HepG2 (cell line): Measurements from ENCODE around the gene CTNNBL1. TPM values are rescaled to one million over a fixed set of nuclear protein-coding genes. Genes with fewer than 3 reads are reported as not detected.

Experiments
- ATAC-seq: fragments of 200-7000 bp; cut with Tn5 transposase; 3 replicates; pipeline ENCODE4 v1.9.1; 2020; ENCODE audit warnings: mild to moderate bottlenecking, moderate library complexity
- BruUV-seq: library from RNA; stranded (reverse); fragments of 400-500 nt; replicated peaks from 2 replicates; lab custom pipeline; 2021; lab: Mats Ljungman, UMichigan
- CTCF ChIA-PET: fragments of 300-600 bp; formaldehyde crosslinking; extraction: SDS; loops from one replicate; lab custom pipeline; 2021; ENCODE audit warnings: low total read pairs, inconsistent platforms, low intra/inter-chr PET ratio; lab: Yijun Ruan, JAX
- POLR2A ChIA-PET: fragments of 350-600 bp; sonication (Branson Sonifier 250); formaldehyde crosslinking; loops from one replicate; lab custom pipeline; 2020; ENCODE audit warnings: antibody characterized with exemption, inconsistent platforms; lab: Yijun Ruan, JAX
- DNase-seq: peaks from one replicate; pipeline ENCODE4 v3.0.0-alpha.2; 2015; ENCODE audit warnings: low spot score
- FAIRE-seq: peaks from 3 replicates; lab custom pipeline; 2011; peaks lifted over from hg19 to GRCh38; lab: Jason Lieb, UNC
- H2AFZ ChIP-seq: one replicate; pipeline ENCODE4 v1.6.1; 2011; ENCODE audit warnings: low read length, inconsistent platforms
- H3K27ac ChIP-seq: fragments of 300-600 bp; 3 replicates; pipeline ENCODE4 v1.8.0; 2011; ENCODE audit warnings: mixed run types, mild to moderate bottlenecking, mixed read lengths, low read length, inconsistent platforms; ENCODE audit not compliant: insufficient read depth; ENCODE audit errors: extremely low read length
- H3K27me3 ChIP-seq, 2 experiments: fragments of 200-600 bp in 1 of 2; 2 replicates in 1 of 2; 3 replicates in 1 of 2; pipeline versions ENCODE4 v1.6.0 to v1.8.0; 2011; ENCODE audit warnings: low read length in 2 of 2, mild to moderate bottlenecking in 2 of 2, moderate library complexity in 2 of 2, inconsistent platforms in 1 of 2; ENCODE audit not compliant: insufficient read depth in 2 of 2, control insufficient read depth in 1 of 2
- H3K36me3 ChIP-seq, 2 experiments: fragments of 200-600 bp in 1 of 2; replicated peaks in 1 of 2; 2 replicates in 1 of 2; 3 replicates in 1 of 2; pipeline versions ENCODE4 v1.5.1 to v1.8.0; 2011; ENCODE audit warnings: low read length in 2 of 2, inconsistent platforms in 1 of 2; ENCODE audit not compliant: insufficient read depth in 2 of 2, control insufficient read depth in 1 of 2
- H3K4me1 ChIP-seq: 2 replicates; pipeline ENCODE4 v1.5.1; 2012; ENCODE audit warnings: low read length, inconsistent platforms; ENCODE audit not compliant: insufficient read depth
- H3K4me2 ChIP-seq: 2 replicates; pipeline ENCODE4 v1.6.0; 2011; ENCODE audit warnings: low read depth, low read length, inconsistent platforms
- H3K4me3 ChIP-seq, 3 experiments: fragments of 200-600 bp in 1 of 3; sonication (generic), shearing (Covaris generic) in 1 of 3; replicated peaks in 1 of 3; 2 replicates each; pipeline ENCODE4 v1.5.1; 2011 to 2016; ENCODE audit warnings: low read length in 3 of 3, inconsistent platforms in 2 of 3, low read depth in 2 of 3, mild to moderate bottlenecking in 2 of 3, control low read depth in 1 of 3, mixed read lengths in 1 of 3; ENCODE audit not compliant: insufficient read depth in 1 of 3
- H3K79me2 ChIP-seq: one replicate; pipeline ENCODE4 v1.6.1; 2011; ENCODE audit warnings: low read length, inconsistent platforms; ENCODE audit not compliant: insufficient read depth
- H3K9ac ChIP-seq: 2 replicates; pipeline ENCODE4 v1.6.0; 2011; ENCODE audit warnings: mild to moderate bottlenecking, low read depth, low read length, inconsistent platforms; ENCODE audit not compliant: insufficient read depth
- H3K9me3 ChIP-seq: 2 replicates; pipeline ENCODE4 v1.5.1; 2012; ENCODE audit warnings: mild to moderate bottlenecking, low read length
- H4K20me1 ChIP-seq: 2 replicates; pipeline ENCODE4 v1.6.0; 2011; ENCODE audit warnings: inconsistent platforms, mild to moderate bottlenecking, low read length, moderate library complexity; ENCODE audit not compliant: insufficient read depth
- DR1 ChIP-seq: sonication (generic); formaldehyde crosslinking; IDR thresholded peaks from 2 replicates; pipeline ENCODE4 v1.8.0; 2021; ENCODE audit warnings: mild to moderate bottlenecking, missing genetic modification reagents, inconsistent platforms
- HOXA5 ChIP-seq: sonication (generic); formaldehyde crosslinking; IDR thresholded peaks from 2 replicates; pipeline ENCODE4 v1.4.0; 2020; ENCODE audit warnings: missing genetic modification reagents
- MIXL1 ChIP-seq: IDR thresholded peaks from 2 replicates; pipeline ENCODE4 v1.6.1; 2016
- SNAPC4 ChIP-seq: sonication (generic); formaldehyde crosslinking; IDR thresholded peaks from 2 replicates; pipeline ENCODE4 v1.4.0; 2020; ENCODE audit warnings: mild to moderate bottlenecking, missing genetic modification reagents
- SOX5 ChIP-seq: IDR thresholded peaks from 2 replicates; pipeline ENCODE4 v1.6.1; 2016; ENCODE audit warnings: borderline replicate concordance
- ZNF552 ChIP-seq: sonication (generic); formaldehyde crosslinking; IDR thresholded peaks from 2 replicates; pipeline ENCODE4 v1.9.0; 2022; ENCODE audit warnings: missing genetic modification reagents, mild to moderate bottlenecking, borderline replicate concordance
- WGBS: methylation state at CpG from one replicate; pipeline ENCODE4 v1.1.6; 2017; ENCODE audit warnings: low lambda C conversion rate; 5-methylcytosine and 5-hydroxymethylcytosine counted together
- in situ Hi-C: cut with HindIII; loops from 2 replicates; pipeline ENCODE4 v1.10.0; 2017; ENCODE audit warnings: low pct_unique_long_range_greater_than_20kb; ENCODE audit not compliant: extremely low pct_ligation_motif_present
- intact Hi-C: fragments of 100-400 bp; cut with micrococcal nuclease; formaldehyde crosslinking; loops from one replicate; pipeline ENCODE4 v1.10.0; 2022; ENCODE audit not compliant: unreplicated experiment
- polyA plus RNA-seq, 8 experiments: library from polyadenylated mRNA; depleted of rRNA in 3 of 8; stranded (reverse) in 7 of 8; unstranded in 1 of 8; fragments of >200 nt; fragmentation: Illumina TruSeq in 4 of 8; extraction: Trizol in 4 of 8; gene quantifications; 2 replicates each; pipeline versions ENCODE4 v1.2.1 to v1.2.3, GENCODE V29; 2011 to 2016; ENCODE audit warnings: low read depth in 4 of 8, missing spikeins in 1 of 8, mixed read lengths in 1 of 8; ENCODE audit not compliant: insufficient read depth in 1 of 8
- total RNA-seq, 5 experiments: library from RNA; depleted of rRNA; stranded (reverse); fragments of >200 nt; fragmentation: Illumina TruSeq; extraction: Trizol; gene quantifications; 2 replicates each; pipeline ENCODE4 v1.2.3, GENCODE V29; 2016; ENCODE audit warnings: low read depth in 1 of 5
- TF ChIP-seq, protein P1 (sequence below): IDR thresholded peaks from 2 replicates; pipeline ENCODE4 v1.6.1; 2016; ENCODE audit warnings: mild to moderate bottlenecking, missing biosample characterization, missing genetic modification reagents
- TF ChIP-seq, protein P2 (sequence below): IDR thresholded peaks from 2 replicates; pipeline ENCODE4 v1.6.1; 2018; ENCODE audit warnings: missing genetic modification reagents, mild to moderate bottlenecking, missing compliant biosample characterization

The CTNNBL1 gene
- total and polyA plus RNA-seq, 2 of the 13 experiments (the other 11 are each of a cell fraction or from before 2014, with no cell fraction given) = 49.3 to 94.6 TPM

GRCh38 chr20:37873884-37874283, 180.1 kb downstream of the CTNNBL1 start (continued):
- TF ChIP-seq SNAPC4 (CRISPR knock-in tag) = no peak

GRCh38 chr20:37875460-37876175, 181.8 kb downstream of the CTNNBL1 start:
- no peak for DNase-seq
- Histone ChIP-seq H3K27me3 (no peaks in the 10 kb centered on the region), H3K79me2 (no peaks in the 10 kb centered on the region), H3K4me2 (no peak overlapping the region), H4K20me1 (no peaks in the 10 kb centered on the region), H3K4me3 (no peak overlapping the region), H2AFZ (no peak overlapping the region), H3K9me3 (no peaks in the 10 kb centered on the region), H3K27ac (no peak overlapping the region), H3K36me3 (peaks cover 14 to 27% of the 10 kb centered on the region in 2 experiments; a peak in 4 of 5 replicates), H3K4me1 (peaks cover 30% of the 10 kb centered on the region), H3K9ac (no peak overlapping the region)
- CTCF ChIA-PET = no interaction called here
- no peak for FAIRE-seq
- TF ChIP-seq, protein P1, sequence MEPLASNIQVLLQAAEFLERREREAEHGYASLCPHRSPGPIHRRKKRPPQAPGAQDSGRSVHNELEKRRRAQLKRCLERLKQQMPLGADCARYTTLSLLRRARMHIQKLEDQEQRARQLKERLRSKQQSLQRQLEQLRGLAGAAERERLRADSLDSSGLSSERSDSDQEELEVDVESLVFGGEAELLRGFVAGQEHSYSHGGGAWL = no peak
- no peak for TF ChIP-seq SOX5
- TF ChIP-seq, protein P2, sequence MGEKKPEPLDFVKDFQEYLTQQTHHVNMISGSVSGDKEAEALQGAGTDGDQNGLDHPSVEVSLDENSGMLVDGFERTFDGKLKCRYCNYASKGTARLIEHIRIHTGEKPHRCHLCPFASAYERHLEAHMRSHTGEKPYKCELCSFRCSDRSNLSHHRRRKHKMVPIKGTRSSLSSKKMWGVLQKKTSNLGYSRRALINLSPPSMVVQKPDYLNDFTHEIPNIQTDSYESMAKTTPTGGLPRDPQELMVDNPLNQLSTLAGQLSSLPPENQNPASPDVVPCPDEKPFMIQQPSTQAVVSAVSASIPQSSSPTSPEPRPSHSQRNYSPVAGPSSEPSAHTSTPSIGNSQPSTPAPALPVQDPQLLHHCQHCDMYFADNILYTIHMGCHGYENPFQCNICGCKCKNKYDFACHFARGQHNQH (CRISPR knock-in tag) = no peak
- TF ChIP-seq ZNF552 (CRISPR knock-in tag) = no peak
- no peak for TF ChIP-seq DR1
- TF ChIP-seq MIXL1 (CRISPR knock-in tag) = no peak
- no peak for TF ChIP-seq HOXA5 (CRISPR knock-in tag)
- 96% methylated on average over 24 of the region's 24 CpGs for WGBS
- BruUV-seq = no TSS peak
- POLR2A ChIA-PET = no interaction called here
- ATAC-seq = no peak
- intact Hi-C loops = no loop called here
- in situ Hi-C loops = no loop called here
